GM21526 (cell line): ENCODE data around the gene EDEM3.
"Not testable (repeated sequence)": the region's sequence is repeated elsewhere in the genome, so short reads cannot be mapped to it uniquely, and the experiment has no call there.

Source experiments
- ATAC-seq: cut with Tn5 transposase; IDR thresholded peaks from one replicate; pipeline ENCODE4 v1.9.1; 2021; ENCODE audit warnings: moderate library complexity; ENCODE audit not compliant: unreplicated experiment, low FRiP score

The EDEM3 gene, protein sequence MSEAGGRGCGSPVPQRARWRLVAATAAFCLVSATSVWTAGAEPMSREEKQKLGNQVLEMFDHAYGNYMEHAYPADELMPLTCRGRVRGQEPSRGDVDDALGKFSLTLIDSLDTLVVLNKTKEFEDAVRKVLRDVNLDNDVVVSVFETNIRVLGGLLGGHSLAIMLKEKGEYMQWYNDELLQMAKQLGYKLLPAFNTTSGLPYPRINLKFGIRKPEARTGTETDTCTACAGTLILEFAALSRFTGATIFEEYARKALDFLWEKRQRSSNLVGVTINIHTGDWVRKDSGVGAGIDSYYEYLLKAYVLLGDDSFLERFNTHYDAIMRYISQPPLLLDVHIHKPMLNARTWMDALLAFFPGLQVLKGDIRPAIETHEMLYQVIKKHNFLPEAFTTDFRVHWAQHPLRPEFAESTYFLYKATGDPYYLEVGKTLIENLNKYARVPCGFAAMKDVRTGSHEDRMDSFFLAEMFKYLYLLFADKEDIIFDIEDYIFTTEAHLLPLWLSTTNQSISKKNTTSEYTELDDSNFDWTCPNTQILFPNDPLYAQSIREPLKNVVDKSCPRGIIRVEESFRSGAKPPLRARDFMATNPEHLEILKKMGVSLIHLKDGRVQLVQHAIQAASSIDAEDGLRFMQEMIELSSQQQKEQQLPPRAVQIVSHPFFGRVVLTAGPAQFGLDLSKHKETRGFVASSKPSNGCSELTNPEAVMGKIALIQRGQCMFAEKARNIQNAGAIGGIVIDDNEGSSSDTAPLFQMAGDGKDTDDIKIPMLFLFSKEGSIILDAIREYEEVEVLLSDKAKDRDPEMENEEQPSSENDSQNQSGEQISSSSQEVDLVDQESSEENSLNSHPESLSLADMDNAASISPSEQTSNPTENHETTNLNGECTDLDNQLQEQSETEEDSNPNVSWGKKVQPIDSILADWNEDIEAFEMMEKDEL

GRCh38 chr1:184754476-184755225, at the start of gene EDEM3:
EDEM3 (minus strand) TSS chr1:184754858; CDS start chr1:184754646, 212 bp downstream.
- ATAC-seq, result peak; percentile 94

- ATAC-seq, result no peak
These were observed 49.6 kb upstream of the EDEM3 start for GRCh38 chr1:184804220-184804619.

DNA sequence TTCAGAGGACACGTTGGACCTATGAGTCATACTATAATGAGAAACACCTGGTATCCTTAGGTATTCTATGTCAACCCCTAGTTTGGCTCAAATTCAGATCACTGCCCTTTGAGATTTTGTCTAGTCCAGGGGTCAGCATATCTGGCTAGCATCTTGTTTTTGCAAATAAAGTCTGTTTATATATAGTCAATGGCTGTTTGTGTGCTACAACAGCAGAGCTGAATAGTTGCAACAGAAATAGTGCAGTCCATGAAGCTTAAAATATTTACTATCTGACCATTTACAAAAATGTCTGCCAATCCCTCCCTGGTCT, 48.5 kb upstream of the EDEM3 start:
- no peak for ATAC-seq

- ATAC-seq, result no peak
These were observed 47.9 kb upstream of the EDEM3 start for GRCh38 chr1:184802354-184803179.

GRCh38 chr1:184801503-184801902, 46.8 kb upstream of the EDEM3 start:
- no peak for ATAC-seq

- no peak for ATAC-seq
These were observed 46.2 kb upstream of the EDEM3 start for GRCh38 chr1:184800876-184801275.

DNA sequence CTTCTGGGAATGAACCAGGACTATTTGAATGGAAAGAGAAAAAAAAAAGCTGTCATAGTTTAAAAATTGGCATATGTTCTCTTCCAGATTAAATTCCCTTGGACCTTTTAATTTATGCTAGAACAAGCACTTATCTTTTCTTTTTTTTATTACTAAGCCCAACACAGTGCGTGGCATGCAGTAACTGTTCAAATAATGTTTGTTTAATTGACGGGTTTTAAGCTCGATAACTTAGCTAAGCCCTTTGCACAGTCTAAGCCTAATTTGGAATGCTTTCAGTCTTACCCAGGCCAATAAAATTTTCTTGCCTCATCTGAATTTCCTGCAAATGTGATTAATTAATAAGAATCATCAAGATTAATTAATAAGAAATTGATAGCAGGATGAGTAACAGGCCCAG, 39.3 kb upstream of the EDEM3 start:
- no peak for ATAC-seq

- no peak for ATAC-seq
These were observed 37.9 kb upstream of the EDEM3 start for GRCh38 chr1:184792450-184792969.

DNA sequence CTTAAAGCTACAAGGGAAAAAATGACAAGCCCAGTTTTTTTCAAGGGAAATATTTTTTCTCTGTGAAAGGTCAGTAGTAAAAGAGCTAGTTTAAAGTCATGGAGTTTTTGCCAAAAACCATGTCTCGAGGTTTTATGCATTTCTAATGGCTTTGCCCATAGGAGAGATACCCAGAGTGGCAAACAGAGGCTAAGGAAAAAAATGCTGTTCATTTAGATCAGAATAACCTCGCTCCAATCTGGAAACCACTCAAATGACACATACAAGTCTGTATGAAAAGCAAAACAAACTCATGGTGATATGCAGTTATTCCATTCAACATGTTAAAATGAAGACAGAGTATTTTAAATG, 36.9 kb upstream of the EDEM3 start:
- ATAC-seq, result no peak

GRCh38 chr1:184790642-184791549, 36.2 kb upstream of the EDEM3 start:
- no peak for ATAC-seq

DNA sequence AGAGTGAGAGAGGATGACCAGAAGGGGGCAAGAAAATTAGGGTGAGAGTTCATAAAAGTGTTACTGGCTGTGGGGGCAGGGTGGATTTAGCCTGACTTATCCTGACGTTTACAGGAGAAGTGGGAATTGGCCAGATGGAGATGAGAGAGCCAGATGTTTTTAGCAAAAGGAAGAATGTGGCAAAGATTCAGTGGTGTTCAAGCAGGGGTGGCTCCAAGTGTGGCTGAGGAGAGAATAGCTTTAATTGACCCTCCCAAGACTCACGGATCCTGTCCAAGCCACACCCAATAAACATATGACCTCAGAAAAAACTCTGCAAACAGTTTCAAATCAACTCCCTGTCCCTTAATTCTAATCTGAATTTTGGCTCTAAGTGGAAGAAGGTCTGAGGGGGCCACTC, 35.2 kb upstream of the EDEM3 start:
- no peak for ATAC-seq

- no peak for ATAC-seq
These were observed 34.3 kb upstream of the EDEM3 start for GRCh38 chr1:184788970-184789369.

- no peak for ATAC-seq
These were observed 30.9 kb upstream of the EDEM3 start for GRCh38 chr1:184785529-184785928.

- not testable (repeated sequence) for ATAC-seq
These were observed 29.1 kb upstream of the EDEM3 start for GRCh38 chr1:184783723-184784122.

GRCh38 chr1:184781941-184782340, 27.3 kb upstream of the EDEM3 start:
- no peak for ATAC-seq

- ATAC-seq, result no peak
These were observed 21.2 kb upstream of the EDEM3 start for GRCh38 chr1:184775885-184776284.

- ATAC-seq, result no peak
These were observed 20.7 kb upstream of the EDEM3 start for GRCh38 chr1:184775329-184775728.

DNA sequence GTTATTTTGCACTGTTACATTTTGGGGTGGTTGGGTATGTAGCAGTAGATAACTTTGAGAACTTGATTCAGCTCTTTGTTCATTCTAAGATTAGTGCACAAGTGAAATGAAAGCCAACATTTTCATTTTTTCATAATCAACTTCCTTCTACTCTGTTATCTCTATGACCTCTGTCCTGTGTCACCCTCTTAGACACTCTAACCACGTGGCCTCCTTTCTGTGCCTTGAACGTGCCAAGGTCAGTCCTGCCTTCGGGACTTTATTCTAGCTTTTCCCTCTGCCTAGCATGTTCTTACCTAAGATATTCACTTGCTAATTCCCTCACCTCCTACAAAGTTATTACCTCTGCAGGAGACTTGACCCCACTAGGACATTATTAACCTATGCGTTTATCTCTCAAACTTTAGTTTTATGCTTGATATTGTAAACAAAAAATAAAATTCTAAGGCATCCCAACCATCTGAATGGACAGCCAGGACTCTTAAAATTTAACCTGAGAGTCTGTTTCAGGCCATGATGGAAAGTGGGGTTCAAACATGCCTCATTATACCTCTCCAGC, 19.2 kb upstream of the EDEM3 start:
- no peak for ATAC-seq
